ENCODE measurements around the gene PHF14. TPM values are rescaled to one million over a fixed set of nuclear protein-coding genes. Genes with fewer than 3 reads are reported as not detected.

PHF14 gene
- total RNA-seq, 1 experiment from 2014 or later, result 35.4 TPM

DNA sequence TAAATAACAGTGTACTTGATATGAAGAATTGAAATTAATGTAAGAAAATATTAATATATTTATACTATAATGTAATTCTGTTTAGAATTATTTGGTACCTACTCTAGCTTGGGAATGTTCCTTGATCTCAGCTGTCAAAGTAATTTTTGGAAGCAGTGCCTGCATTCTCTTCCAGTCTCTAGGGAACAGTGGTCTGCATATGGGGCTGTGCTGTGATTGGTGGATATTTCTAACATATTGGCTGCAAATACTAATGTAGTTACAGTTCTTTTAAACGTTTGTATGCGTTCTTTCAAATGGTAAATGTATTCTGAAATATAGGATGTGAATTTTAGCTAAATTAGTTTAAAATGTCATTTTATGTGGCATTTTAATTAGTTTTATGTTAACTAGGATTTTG lies 87.2 kb downstream of the PHF14 start:
- DNase-seq (no peak), ATAC-seq (no peak)
- H3K36me3 ChIP-seq (ENCODE audit: low read depth, low read length), result peaks cover 11% of the 10 kb centered on the region
- no peaks in the 10 kb centered on the region for H3K9me3 ChIP-seq (ENCODE audit: low read length)
- H3K4me2 ChIP-seq (ENCODE audit: low read length), result no peak overlapping the region
- H4K20me1 ChIP-seq (ENCODE audit: low read length), result no peaks in the 10 kb centered on the region
- CTCF ChIA-PET, result no interaction called here
- H3K27me3 ChIP-seq (ENCODE audit: low read length), result no peaks in the 10 kb centered on the region
- intact Hi-C loops (cut with micrococcal nuclease), result loop anchor here (5.0 kb wide), 1 partner anchor 281 kb away; no protein-coding TSS in a partner anchor
- no peak overlapping the region for H3K9ac ChIP-seq (ENCODE audit: low read length)
- no peak overlapping the region for H3K27ac ChIP-seq (ENCODE audit: low read length)
- no TSS peak for BruUV-seq (replicated peaks)
- H3F3A ChIP-seq (ENCODE audit: low read length, unreplicated experiment), result no peaks in the 10 kb centered on the region
- H3K4me3 ChIP-seq (ENCODE audit: low read length), result no peak overlapping the region
- TF ChIP-seq EZH2phosphoT487 (IDR thresholded peaks at IDR 0.05; ENCODE audit: borderline replicate concordance, low read length) (no peak), CTCF (conservative IDR thresholded peaks at IDR 0.05; ENCODE audit: low read depth, low read length) (no peak), EZH2 (IDR thresholded peaks at IDR 0.05; ENCODE audit: low read length, unreplicated experiment) (no peak)
- H2AFZ ChIP-seq (ENCODE audit: low read length), result no peak overlapping the region
- H3K9me2 ChIP-seq (replicated peaks; ENCODE audit: low read length), result no peaks in the 10 kb centered on the region
- no peaks in the 10 kb centered on the region for H3K4me1 ChIP-seq (ENCODE audit: insufficient read depth, low read length)
- POLR2A ChIA-PET (ENCODE audit: unreplicated experiment), result no interaction called here
- no peaks in the 10 kb centered on the region for H3K79me2 ChIP-seq (ENCODE audit: low read length)

GRCh38 chr7:11062110-11062509 lies 88.4 kb downstream of the PHF14 start:
- no peaks in the 10 kb centered on the region for H3K27me3 ChIP-seq (ENCODE audit: low read length)
- intact Hi-C loops (cut with micrococcal nuclease), result loop anchor here (5.0 kb wide), 1 partner anchor 280 kb away; no protein-coding TSS in a partner anchor

More at GRCh38 chr7:11062110-11062509, 88.4 kb downstream of the PHF14 start:
- Histone ChIP-seq H3K4me2 (ENCODE audit: low read length) (no peak overlapping the region), H3K9me3 (ENCODE audit: low read length) (no peaks in the 10 kb centered on the region), H3K9ac (ENCODE audit: low read length) (no peak overlapping the region), H2AFZ (ENCODE audit: low read length) (no peak overlapping the region), H3F3A (ENCODE audit: low read length, unreplicated experiment) (no peaks in the 10 kb centered on the region), H3K27ac (ENCODE audit: low read length) (no peak overlapping the region), H3K4me1 (ENCODE audit: insufficient read depth, low read length) (no peaks in the 10 kb centered on the region), H3K79me2 (ENCODE audit: low read length) (no peaks in the 10 kb centered on the region), H3K4me3 (ENCODE audit: low read length) (no peak overlapping the region), H3K36me3 (ENCODE audit: low read depth, low read length) (peaks cover 11% of the 10 kb centered on the region), H3K9me2 (replicated peaks; ENCODE audit: low read length) (no peaks in the 10 kb centered on the region), H4K20me1 (ENCODE audit: low read length) (no peaks in the 10 kb centered on the region)
- TF ChIP-seq EZH2 (IDR thresholded peaks at IDR 0.05; ENCODE audit: low read length, unreplicated experiment) (no peak), CTCF (conservative IDR thresholded peaks at IDR 0.05; ENCODE audit: low read depth, low read length) (no peak), EZH2phosphoT487 (IDR thresholded peaks at IDR 0.05; ENCODE audit: borderline replicate concordance, low read length) (no peak)
- no TSS peak for BruUV-seq (replicated peaks)
- ATAC-seq, result no peak
- ChIA-PET POLR2A (ENCODE audit: unreplicated experiment) (no interaction called here), CTCF (no interaction called here)
- DNase-seq, result no peak

All from PC-3 (cell line).